ENCODE data around the gene MTERF4.
"Not testable (repeated sequence)": the region's sequence is repeated elsewhere in the genome, so short reads cannot be mapped to it uniquely, and the experiment has no call there.

Gene MTERF4

DNA sequence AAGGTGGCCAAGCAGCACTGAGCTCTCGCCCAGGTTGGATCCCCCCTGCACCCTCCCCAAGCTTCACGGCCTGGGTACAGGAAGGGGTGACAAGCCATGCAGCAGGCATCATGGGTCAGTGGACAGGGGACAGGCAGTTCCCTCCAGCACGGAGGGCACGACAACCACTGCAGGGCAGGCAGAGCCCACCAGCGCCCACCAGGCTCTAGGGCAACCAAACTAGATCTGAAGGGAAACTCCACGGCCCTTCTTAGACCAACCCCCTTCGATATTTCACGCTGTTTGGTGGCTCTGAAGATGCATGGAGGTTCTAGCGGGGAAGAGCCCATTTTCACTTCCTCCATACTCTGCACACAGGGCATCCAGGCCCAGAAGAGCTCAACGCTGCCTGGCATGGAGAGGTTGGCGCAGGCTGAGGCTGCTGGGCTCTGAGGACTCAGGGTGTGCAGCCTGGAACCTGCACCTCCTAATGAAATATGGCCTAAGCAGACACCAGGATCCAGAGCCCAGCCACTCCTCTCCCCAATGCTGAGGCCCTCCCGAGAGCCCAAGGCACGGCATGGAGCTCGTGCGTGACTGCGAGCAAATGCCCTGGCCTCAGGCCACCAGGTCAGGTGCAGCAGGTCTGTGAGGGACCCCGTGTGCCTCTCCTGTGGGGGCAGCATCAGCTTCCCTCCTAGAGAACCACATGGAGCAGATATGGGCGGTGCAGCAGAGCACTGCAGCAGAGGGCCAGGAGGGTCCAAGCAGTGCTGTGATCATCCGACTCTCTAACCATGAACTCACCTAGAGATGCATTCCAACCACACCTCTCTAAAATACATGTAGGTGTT lies 8.7 kb upstream of the MTERF4 start:
- DNase-seq (ENCODE audit: low read depth, low spot score) = no peak

DNA sequence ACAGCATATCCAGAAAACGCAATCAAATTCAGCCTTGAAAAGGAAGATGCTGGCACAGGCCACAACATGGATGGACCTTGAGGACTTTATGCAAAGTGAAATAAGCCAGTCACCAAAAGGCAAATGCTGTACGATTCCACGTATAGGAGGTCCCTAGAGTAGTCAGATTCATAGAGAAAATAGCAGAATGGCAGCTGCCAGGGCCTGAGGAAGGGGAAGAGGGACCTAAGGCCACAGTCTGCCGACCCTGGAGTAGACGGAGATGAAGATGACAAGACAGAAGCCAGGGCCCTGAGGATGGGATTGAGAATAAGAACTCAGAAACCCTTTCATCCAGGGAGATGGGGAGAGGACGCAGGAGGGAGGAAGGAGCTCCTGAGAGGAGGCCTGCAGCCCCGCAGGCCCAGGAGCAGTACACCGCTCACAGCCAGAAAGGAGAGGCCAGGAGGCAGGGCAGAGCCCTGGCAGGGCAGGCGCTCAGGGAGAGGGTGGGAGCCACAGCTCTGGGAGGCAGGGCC lies 8.1 kb upstream of the MTERF4 start:
- DNase-seq (ENCODE audit: low read depth, low spot score) = no peak

DNA sequence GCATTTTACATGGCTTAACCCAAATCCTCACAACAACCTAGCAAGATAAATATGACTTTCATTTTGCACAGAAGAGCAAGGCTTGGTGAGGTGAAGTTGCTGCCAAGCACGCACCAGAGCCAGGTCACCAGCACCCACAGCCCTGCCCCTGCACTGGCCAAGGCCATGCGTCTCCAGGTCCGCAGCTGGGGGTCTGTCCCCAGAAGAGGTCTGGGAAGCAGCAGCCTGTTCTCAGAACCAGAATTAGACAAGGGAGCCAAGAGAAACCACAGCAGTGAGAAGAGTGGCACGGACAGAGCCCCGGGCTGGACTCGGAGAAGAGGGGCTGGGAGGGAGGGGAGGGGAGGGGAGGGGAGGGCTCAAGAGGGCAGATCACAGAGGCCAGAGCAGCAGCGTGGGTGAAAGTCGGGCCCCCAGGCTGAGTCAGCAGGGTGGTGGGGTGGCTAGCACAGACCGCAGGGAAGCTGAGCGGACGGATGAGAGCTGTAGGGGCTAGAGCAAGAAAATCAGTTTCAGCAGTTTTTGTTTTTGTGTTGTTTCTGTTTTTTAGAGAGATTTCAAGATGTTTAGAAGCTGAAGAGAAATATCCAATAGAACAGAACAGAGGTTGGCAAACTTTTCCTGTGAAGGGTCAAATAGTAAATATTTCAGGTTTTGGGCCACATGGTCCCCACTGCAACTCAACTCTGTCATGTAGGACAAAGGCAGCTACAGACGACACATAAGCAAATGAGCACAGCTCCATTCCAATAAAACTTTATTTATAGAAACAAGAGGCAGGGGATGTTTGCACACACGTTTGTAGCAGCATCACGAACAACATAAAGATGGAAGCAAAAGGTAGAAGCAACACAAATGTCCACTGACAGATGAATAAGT lies 7.4 kb upstream of the MTERF4 start:
- DNase-seq (ENCODE audit: low read depth, low spot score) = no peak

- DNase-seq (ENCODE audit: low read depth, low spot score) = no peak
Measured at GRCh38 chr2:241108271-241109209, 6.5 kb upstream of the MTERF4 start.

DNA sequence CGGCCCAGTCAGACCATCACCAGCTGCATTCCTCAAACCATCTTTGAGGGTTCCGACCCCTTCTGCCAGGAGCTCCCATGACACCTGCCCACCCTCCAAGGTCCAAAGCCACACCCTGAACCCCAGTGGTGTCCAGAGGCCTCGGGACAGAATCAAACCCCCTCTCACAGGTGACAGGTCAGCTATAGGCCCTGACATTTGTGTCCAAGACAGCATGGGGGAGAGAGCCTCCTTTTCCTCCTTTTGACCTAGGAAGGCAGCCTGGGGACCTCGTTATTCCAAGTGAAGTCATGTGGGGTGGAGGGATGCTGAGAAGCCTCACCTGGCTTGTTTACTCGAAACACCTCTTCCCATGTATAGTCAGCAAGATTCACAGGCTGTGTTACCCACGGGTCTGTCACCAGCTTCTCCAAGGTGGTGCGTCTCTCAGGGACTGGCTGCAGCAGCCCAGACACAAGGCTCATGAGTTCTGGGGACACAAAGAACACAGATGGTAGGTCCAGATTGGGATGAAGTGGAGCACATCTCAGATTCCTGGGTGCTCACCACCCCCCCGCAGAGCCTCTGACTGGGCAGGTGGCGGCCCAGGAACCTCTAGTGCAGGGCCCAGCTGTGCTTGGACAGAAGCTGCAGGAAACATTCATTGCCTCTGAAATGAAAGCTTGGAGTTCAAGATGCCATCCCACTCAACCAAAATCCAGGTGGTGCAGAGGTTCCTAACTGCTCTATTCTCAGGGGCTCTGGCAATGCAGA lies 5.1 kb upstream of the MTERF4 start:
- DNase-seq (ENCODE audit: low read depth, low spot score) = no peak

DNA sequence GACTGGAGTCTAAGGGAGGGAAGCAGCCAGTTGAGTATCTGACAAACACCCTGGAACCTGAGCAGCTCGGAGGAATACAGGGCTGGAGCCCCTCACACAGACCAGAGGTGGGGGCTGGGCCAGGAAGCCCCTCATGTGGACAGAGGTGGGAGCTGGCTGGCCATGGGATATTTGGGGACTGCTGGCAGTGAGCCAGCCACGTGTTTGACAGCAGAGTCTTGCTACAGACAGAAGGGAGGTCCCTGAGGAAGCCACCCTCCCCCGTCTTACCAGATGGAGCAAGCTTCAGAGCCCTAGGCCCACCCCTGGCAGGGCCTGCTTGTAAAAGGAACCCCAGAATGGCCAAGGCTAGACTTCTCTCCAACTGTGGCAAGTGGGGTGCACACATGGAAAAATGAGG lies 3.6 kb upstream of the MTERF4 start:
- no peak for DNase-seq (ENCODE audit: low read depth, low spot score)

- not testable (repeated sequence) for DNase-seq (ENCODE audit: low read depth, low spot score)
Measured at GRCh38 chr2:241104611-241105010, 2.5 kb upstream of the MTERF4 start.

- no peak for DNase-seq (ENCODE audit: low read depth, low spot score)
Measured at GRCh38 chr2:241103176-241103595, 1.1 kb upstream of the MTERF4 start.

- no peak for DNase-seq (ENCODE audit: low read depth, low spot score)
Measured at GRCh38 chr2:241099246-241099645, 2.8 kb downstream of the MTERF4 start.

DNA sequence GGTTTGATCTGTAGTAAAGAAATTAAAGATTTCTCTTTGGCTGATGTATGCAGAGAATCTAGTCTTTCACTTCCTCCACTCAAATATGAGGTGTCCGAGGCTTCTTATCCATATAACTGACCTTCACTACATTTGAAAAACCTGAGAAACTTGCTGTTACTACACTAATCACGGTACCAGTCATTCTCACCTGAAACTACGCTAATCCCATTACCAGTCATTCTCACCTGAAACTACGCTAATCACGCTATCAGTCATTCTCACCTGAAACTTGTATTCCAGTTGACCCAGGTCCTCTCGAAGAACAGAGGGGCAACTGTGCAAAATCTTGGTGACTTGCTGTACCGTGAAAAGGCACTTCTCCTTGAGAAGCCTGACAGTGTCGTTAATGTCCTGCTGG lies 5.1 kb downstream of the MTERF4 start:
- DNase-seq (ENCODE audit: low read depth, low spot score) = no peak

- no peak for DNase-seq (ENCODE audit: low read depth, low spot score)
Measured at GRCh38 chr2:241095594-241096290, 6.3 kb downstream of the MTERF4 start.

GRCh38 chr2:241094924-241095420 lies 7.1 kb downstream of the MTERF4 start:
- DNase-seq (ENCODE audit: low read depth, low spot score) = no peak

DNA sequence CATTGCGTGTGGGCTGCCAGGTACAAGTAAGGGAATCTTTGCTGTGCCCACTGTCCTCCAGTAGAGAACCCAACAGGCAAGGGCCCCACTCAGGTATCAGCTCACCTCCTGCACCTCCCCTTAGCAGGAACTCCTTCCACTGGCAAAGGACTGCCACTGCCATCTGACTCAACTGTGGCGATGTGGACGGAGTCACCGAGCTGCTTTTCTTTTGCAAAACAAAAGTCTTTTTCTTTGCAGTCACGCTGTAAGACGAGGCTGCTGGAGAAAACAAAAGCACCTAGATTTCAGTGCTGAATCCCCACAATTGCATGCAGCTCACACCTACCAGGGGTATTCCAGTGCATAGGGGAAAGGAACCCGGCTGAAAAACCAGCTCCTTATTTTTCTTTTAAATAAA lies 7.9 kb downstream of the MTERF4 start:
- DNase-seq (ENCODE audit: low read depth, low spot score) = no peak

DNA sequence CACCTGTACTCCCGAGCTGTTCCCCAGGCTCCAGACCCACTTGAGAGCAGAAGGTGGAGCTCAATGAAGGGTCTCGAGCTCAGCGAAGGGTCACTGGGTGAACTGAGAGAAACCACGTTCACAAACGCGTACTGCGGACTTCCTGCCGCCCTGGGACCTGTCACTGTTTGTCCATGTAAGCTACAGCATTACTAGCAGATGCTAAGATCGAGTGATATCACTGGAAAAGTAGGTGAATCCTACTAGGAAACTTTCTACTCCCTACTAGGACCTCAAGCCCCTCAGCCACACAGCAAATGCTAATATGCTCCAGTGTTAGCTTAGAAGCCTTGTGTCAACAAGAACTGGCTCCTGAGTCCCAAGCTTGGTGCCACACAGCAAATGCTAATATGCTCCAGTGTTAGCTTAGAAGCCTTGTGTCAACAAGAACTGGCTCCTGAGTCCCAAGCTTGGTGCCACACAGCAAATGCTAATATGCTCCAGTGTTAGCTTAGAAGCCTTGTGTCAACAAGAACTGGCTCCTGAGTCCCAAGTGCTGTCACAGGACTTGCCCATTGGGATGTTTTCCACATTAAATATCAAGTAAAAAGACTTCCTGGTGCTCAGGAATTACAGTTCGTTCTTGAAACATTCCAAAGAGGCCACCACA lies 8.8 kb downstream of the MTERF4 start:
- not testable (repeated sequence) for DNase-seq (ENCODE audit: low read depth, low spot score)

- no peak for DNase-seq (ENCODE audit: low read depth, low spot score)
Measured at GRCh38 chr2:241092677-241093076, 9.4 kb downstream of the MTERF4 start.

GRCh38 chr2:241091734-241092445 lies 10.2 kb downstream of the MTERF4 start:
- DNase-seq (ENCODE audit: low read depth, low spot score) = no peak

DNA sequence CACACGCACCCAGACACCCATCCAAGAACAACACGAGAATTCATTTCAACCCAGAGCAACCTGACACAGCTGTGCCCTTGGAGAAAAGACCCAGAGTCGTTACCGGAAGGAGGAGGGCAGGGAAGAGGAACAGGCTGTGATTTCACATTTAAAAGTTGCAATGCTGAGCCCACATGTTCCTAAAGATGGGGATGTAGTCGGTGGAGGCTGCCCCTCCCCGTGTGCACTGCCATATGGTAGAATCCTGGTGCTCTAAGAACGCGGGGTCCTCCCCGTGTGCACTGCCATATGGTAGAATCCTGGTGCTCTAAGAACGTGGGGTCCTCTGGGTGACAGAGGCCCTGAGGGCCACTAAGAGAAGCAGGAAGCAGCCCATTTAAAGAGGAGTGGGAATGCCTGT lies 10.9 kb downstream of the MTERF4 start:
- no peak for DNase-seq (ENCODE audit: low read depth, low spot score)
